HG03342 (cell line): Measurements from ENCODE around the gene TAF15.

Experiments
- ATAC-seq: cut with Tn5 transposase; IDR thresholded peaks from one replicate; pipeline ENCODE4 v1.9.1; 2021; ENCODE audit warnings: mild to moderate bottlenecking, moderate library complexity; ENCODE audit not compliant: unreplicated experiment

Gene TAF15

GRCh38 chr17:35786941-35787432 lies 22.3 kb upstream of the TAF15 start:
- ATAC-seq: no peak

GRCh38 chr17:35788477-35789368 lies 20.6 kb upstream of the TAF15 start:
- ATAC-seq: no peak

DNA sequence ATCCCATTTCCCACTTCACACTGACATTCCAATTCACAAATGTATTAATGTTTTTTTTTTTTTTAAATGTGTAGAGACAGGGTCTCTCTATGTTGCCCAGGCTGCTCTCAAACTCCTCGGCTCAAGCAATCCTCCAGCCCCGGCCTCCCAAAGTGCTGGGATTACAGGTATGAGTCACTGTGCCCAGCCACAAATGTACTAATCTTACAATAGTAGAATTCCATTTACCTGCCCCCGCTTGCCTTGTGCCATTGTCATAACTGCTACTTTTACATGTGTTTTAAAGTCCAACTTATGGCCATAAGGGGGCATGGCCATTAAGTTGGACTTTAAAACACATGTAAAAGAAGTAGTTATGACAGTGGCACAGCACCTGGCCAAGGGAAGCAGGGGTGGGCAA lies 18.4 kb upstream of the TAF15 start:
- ATAC-seq: no peak

GRCh38 chr17:35791681-35792350 lies 17.5 kb upstream of the TAF15 start:
- no peak for ATAC-seq

DNA sequence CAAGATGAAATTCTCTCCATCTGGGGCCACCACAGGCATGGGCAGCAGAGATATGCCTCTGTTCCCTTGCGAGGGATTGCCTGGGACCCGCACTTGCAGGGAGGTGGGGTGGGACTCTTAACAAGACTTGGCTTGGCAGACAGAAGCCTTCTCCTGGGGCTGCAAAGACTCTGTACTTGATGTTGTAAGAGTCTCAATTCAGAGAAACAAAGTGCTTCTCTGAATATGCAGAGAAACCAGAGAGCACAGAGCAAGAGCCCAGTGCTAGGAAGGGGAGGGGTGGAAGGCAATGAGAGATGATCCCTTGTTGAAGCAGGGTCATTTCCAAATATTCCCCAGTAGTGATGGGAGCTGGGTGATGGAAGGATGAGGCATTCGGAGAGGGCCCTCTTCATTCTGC lies 16.0 kb upstream of the TAF15 start:
- ATAC-seq: no peak

DNA sequence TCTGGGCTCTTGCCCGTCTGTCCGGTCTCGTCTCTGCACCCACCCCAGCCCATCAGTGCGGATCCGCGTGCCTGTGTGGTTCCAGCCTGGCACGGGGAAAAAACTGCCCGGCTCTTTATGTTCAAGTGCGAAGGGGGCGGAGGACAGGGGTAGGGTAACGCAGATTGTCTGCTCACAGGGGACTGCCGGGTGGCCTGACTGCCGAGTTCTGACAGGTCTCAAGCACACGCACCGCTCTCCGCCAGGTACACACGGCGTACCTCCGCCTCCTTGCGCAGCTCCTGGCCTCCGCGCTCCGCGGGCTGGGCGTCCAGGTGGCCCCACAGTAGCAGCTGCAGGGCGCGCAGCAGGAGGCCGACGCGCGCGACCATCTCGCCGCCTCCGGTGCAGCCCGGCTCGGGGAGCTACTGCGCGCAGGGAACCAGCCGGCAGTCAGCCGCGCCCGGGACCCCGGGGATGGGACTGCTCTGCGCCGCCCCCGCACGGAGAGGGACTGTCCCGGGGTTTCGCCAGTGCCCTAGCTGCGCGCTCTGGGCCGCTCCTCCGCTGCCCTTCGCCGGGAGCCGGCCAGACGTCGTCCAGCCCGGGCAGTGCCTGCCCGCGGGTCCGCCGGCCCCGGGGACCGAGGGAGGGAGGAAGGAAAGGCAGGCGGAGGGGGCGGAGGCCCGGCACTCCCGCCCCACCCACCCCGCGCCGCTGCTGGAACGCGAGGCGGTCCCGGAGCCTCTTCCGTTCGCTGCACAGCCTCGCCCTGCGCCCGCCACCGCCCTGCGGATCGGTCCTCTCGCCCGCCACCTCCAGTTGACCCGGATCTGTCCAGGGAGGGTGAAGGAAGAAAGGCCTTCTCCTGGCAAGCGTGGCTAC lies 14.0 kb upstream of the TAF15 start, which contains the start of gene MMP28:
Gene MMP28, minus strand, starts transcription at position 635 of the 864 bp plus-strand sequence. Its CDS starts 264 bp downstream, at position 371.
- ATAC-seq: no peak

GRCh38 chr17:35795871-35796265 lies 13.4 kb upstream of the TAF15 start:
- ATAC-seq: no peak

DNA sequence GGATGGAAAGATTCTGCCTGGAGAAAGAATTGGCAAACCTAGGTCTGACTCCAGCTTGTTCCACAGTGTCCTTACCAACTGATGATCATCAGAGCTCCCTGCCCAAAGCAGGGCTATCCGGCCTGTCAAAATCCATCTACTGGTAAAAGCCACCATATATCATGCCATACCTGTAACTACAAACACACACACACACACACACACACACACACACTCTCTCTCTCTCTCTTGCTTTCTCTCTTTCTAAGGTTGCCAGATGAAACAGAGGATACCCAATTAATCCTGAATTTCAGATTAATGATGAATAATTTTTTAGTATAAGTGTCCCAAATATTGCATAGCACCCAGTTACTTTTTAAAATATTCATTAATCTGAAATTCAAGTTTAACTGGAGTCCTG lies 12.3 kb upstream of the TAF15 start:
- ATAC-seq: no peak

DNA sequence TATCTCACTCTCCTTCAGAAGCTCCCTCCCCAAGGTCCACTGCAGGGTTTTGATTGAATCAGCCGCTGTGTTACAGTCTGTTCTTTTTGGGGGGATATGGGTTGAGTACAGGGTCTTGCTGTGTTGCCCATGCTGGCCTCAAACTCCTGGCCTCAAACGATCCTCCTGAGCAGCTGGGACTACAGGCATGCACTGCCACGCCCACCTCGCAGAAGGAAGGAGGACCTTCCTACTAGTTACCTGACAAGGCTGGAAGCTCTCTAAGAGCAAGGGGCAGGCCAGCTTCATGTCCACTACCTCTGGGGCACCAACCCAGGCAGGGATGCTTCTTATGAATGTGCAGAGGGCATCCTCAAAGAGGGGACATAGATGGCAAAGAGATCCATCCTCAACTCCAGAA lies 11.9 kb upstream of the TAF15 start:
- no peak for ATAC-seq

DNA sequence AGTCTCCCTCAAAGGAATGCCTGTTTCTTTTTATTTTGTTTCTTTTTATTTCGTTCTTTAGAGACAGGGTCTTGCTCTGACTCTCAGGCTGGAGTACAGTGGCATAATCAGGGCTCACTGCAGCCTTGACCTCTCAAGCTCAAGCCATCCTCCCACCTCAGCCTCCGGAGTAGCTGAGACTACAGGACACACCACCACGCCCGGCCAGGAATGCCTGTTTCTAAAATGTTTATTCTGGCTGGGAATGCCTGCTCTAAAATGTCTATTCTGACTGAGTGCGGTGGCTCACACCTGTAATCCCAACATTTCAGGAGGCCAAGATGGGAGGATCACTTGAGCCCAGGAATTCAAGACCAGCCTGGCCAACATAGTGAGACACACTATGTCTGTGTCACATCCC lies 11.4 kb upstream of the TAF15 start:
- ATAC-seq: no peak

DNA sequence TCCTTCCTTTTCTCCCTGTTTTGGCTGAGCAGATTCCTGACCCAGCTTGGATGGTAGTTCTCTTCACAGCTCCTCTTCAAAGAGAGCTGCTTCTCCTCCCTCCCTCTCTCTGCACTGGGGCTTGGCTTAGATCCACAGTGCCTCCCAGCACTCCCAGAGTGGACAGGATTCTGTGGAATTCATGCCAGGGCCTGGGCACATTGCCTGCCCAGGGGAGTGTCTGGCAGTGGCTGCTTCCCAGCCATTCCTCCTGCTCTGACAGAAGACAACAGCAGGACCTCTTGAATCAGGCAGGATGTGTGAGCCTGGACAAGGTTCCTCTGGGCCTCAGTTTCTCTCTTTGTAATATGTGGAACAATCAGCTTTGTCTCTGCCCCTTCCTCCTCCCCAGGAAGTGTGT lies 9.3 kb upstream of the TAF15 start:
- ATAC-seq: no peak

DNA sequence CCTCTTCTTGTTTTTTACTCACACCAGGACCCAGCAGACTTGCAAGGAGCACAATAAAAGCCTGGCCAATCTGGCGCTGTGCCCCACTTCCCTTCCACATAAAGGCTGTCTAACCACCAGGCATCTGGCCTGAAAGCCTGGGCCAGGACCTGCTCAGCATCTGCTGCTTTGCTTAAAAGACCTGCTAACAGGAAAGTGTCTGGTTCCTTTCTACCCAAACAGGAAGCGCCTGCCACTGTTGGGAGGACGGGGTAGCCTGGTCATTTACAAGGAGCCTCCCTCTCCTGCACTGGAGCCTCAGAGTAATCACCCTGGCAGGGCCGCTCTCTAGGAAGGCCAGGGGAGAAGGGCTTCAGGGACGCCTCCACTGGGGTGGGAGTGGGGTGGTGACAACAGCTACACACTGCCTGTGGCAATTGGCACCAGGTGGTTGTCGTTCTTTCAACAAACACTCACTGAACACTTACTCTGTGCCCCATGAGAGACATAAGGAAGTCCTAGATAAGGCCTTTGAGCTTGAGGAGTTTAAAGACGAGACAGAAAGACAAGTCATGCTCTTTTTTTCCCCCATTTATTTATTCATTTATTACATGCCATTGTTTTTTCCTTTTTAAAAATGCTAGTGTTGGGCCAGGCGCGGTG lies 7.6 kb upstream of the TAF15 start:
- ATAC-seq: no peak

GRCh38 chr17:35804658-35805192 lies 4.6 kb upstream of the TAF15 start:
- ATAC-seq: no peak

DNA sequence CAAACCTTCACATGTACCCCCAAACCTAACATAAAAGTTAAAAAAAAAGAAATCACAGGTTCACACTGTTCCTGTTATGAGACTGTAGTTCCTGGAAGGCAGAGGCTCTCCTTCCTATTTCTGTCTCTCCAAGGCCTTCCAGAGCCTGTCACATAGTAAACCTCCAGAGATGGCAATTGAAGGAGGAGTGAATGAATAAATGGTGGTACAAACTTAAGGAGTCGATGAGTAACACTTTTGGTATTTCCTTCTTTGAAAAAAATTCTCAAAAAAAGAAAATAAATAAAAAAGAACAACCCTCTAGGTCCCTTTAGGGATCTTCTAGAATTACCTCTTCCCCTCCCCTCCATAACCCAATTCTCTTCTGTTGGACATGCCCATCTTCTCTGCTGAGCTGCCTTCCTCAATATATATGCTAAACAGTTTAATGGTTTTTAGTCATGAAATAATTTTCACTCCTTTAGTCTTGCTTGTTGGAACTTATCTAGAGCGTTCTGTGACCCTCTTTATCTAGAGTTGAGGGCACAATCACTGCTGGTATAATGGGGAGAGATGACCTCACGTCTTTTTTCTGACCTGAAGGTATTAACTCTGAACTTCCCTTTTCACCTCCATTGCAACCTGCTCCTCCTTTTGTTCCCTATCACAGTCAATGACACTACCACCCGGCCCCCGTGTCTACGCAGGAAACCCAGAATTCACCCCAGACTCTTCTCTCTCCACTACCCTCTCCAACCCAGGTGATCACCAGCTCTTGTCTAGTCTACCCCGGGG lies 1.7 kb upstream of the TAF15 start:
- ATAC-seq: no peak

- ATAC-seq: no peak
Observed at GRCh38 chr17:35808240-35808961, 883 bp upstream of the TAF15 start.

- no peak for ATAC-seq
Observed at GRCh38 chr17:35809855-35810461, 674 bp downstream of the TAF15 start.

DNA sequence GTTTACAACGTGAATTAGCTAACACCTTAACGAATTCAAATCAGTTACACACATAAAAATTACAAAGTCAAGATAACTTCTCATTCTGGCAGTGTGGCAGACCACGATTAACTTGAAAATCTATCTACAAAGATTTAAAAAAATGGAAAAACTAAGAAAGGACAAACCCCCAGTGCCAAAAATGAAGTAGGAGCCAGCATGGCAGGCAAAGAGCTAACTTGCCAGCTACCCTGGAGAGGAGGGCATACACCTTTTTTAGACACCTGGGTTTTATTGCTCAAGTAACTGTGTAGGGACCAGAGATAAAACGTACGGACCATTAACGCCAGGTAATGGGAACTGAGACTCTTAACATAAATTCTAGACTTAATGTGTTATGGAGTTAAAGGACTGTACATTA lies 2.5 kb downstream of the TAF15 start:
- ATAC-seq: no peak

GRCh38 chr17:35812456-35812855 lies 3.2 kb downstream of the TAF15 start:
- no peak for ATAC-seq

- no peak for ATAC-seq
Observed at GRCh38 chr17:35816723-35817122, 7.4 kb downstream of the TAF15 start.
